Measurements from ENCODE around the gene KSR1. TPM values are rescaled to one million over a fixed set of nuclear protein-coding genes. Genes with fewer than 3 reads are reported as not detected.

The KSR1 gene
- total and polyA plus RNA-seq, 9 of the 15 experiments (the other 6 are each of a cell fraction or from before 2014, with no cell fraction given), result 1.4 to 51.7 (median 18.4) TPM

DNA sequence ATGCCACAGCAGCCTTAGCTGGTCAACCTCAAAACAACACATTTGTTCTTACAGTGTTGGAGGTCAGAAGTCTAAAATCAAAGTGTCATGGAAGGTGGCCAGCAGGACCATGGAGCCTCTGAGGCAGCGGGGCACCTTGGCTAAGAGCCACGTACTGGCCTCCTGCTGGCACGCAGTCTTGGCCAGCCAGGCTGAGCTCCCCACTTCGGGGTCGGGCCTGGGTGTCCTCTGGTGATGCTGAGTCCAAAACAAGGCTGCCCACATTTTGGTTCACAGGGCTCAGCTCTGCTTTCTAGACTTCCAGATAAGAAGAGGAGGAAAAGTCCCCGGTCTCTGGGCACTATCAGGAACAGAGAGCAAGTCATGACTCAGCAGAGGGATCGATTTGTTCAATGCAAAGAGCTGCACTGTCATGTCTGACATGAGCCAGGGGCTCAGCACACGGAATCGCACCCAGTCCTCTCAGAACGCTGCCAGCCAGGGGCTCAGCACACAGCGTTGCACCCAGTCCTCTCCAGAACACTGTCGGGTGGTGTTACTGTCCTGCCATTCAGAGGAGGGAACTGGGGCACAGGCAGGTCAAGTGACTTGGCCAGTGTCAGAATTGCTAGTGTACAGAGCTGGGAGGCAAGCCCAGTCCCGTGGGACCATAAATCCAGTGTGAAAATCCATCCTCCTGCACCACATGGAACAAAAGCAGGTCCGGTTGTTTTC, 177.2 kb downstream of the KSR1 start (continued):
- TF ChIP-seq SAP30 (IDR thresholded peaks at IDR 0.05; ENCODE audit: borderline replicate concordance, insufficient read depth, low read depth, low read length, poor library complexity, severe bottlenecking) (no peak), BCOR (IDR thresholded peaks at IDR 0.05) (no peak), FOXP1 (CRISPR knock-in tag; IDR thresholded peaks at IDR 0.05) (no peak), BRD4 (IDR thresholded peaks at IDR 0.05) (no peak), HDAC1 (IDR thresholded peaks at IDR 0.05) (no peak), RNF2 (IDR thresholded peaks at IDR 0.05) (no peak), HDAC2 (IDR thresholded peaks at IDR 0.05) (no peak), MEF2A (IDR thresholded peaks at IDR 0.05; ENCODE audit: control insufficient read depth, low read depth, low read length) (no peak), ZNF79 (CRISPR knock-in tag; IDR thresholded peaks at IDR 0.05; ENCODE audit: low read depth) (no peak), PRMT5 (CRISPR knock-in tag; IDR thresholded peaks at IDR 0.05) (no peak), SREBF1 (IDR thresholded peaks at IDR 0.05; ENCODE audit: borderline replicate concordance, low read depth, low read length) (no peak), MTA3 (IDR thresholded peaks at IDR 0.05; ENCODE audit: borderline replicate concordance) (peak; percentile 57; the same call in 1 of the 2 replicates), KAT8 (IDR thresholded peaks at IDR 0.05; ENCODE audit: low read depth) (no peak), MECOM (CRISPR knock-in tag; IDR thresholded peaks at IDR 0.05) (no peak), CXXC5 (CRISPR knock-in tag; IDR thresholded peaks at IDR 0.05) (0 out of 2 replicates have a peak, but pooled peaks have one; percentile 17), SREBF2 (CRISPR knock-in tag; IDR thresholded peaks at IDR 0.05) (no peak), ARID1B (IDR thresholded peaks at IDR 0.05) (peak; percentile 54), SMAD2 (IDR thresholded peaks at IDR 0.05; ENCODE audit: low read depth, low read length) (no peak)
- TF ChIP-seq, protein P1, sequence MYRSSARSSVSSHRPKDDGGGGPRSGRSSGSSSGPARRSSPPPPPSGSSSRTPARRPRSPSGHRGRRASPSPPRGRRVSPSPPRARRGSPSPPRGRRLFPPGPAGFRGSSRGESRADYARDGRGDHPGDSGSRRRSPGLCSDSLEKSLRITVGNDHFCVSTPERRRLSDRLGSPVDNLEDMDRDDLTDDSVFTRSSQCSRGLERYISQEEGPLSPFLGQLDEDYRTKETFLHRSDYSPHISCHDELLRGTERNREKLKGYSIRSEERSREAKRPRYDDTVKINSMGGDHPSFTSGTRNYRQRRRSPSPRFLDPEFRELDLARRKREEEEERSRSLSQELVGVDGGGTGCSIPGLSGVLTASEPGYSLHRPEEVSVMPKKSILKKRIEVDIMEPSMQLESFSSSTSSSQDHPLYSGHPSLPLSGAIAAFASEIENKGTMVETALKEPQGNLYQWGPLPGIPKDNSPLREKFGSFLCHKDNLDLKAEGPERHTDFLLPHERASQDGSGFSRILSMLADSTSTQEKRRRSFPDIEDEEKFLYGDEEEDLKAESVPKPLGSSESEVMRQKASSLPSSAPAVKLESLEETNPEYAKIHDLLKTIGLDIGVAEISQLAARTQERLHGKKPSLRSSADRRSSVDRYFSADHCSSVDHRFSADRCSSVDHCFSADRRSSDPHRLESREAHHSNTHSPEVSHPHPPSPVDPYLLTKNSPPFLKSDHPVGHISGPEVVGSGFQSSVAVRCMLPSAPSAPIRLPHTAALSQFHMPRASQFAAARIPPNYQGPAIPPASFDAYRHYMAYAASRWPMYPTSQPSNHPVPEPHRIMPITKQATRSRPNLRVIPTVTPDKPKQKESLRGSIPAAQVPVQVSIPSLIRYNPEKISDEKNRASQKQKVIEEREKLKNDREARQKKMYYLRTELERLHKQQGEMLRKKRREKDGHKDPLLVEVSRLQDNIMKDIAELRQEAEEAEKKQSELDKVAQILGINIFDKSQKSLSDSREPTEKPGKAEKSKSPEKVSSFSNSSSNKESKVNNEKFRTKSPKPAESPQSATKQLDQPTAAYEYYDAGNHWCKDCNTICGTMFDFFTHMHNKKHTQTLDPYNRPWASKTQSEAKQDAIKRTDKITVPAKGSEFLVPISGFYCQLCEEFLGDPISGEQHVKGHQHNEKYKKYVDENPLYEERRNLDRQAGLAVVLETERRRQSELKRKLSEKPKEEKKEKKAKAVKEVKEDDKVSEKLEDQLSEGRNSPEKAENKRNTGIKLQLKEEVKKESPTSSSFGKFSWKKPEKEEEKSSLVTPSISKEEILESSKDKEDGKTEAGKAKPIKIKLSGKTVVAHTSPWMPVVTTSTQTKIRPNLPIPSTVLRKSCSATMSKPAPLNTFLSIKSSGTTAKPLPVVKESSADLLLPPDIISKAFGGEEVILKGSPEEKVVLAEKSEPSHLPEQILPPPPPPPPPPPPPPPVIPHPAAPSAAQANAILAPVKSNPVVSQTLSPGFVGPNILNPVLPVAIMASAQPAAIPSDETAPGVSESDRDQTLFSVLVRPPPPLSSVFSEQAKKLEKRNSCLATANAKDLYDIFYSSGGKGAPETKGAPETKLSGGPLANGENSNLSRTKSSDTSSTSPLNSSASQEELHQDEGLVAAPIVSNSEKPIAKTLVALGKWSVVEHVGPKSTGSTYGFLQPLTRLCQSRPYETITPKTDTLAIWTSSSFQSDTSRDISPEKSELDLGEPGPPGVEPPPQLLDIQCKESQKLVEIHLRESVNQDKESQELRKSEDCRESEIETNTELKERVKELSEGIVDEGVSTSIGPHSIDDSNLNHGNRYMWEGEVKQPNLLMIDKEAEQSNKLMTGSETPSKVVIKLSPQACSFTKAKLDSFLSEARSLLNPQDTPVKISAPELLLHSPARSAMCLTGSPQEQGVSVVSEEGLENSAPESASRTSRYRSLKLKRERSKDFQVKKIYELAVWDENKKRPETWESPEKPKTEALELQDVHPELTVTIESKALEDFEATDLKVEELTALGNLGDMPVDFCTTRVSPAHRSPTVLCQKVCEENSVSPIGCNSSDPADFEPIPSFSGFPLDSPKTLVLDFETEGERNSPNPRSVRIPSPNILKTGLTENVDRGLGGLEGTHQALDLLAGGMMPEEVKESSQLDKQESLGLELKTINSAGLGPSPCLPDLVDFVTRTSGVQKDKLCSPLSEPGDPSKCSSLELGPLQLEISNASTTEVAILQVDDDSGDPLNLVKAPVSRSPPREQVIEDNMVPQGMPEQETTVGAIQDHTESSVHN (IDR thresholded peaks at IDR 0.05; ENCODE audit: borderline replicate concordance in 1 of 2, low read depth in 1 of 2), result no peak
